ENCODE results near the gene CADM1. TPM values are rescaled to one million over a fixed set of nuclear protein-coding genes. Genes with fewer than 3 reads are reported as not detected.
A peak's percentile ranks its signal among the peaks of the same experiment; 100 is the strongest.

Gene CADM1
- total and polyA plus RNA-seq, 2 donors, result 7.6 to 26.3 TPM

DNA sequence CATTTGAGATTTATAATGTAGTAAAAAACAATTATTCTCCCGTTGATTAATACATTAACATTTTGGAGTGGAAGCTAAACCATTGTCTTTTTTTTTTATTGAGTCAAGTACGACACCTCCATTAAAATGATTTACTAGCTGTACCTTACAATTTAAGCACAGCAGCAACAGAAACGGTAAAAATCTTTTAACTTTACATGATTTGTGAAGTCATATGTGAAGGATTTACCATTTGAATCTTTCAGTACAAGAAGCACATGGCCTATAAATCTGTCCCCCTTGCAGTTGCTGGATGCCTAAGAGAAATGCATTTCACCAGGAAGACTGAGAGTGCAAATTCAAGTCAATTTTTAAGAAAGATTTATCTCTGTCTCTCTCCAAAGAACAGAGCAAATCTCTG, 324.6 kb downstream of the CADM1 start:
- Histone ChIP-seq H3K36me3 (ENCODE audit: control insufficient read depth in 2 of 2, insufficient read depth in 2 of 2, low read length in 1 of 2) (no peaks in the 10 kb centered on the region), H3K4me3 (ENCODE audit: low read length in 2 of 2) (no peak overlapping the region), H3K4me1 (ENCODE audit: control insufficient read depth in 2 of 2, insufficient read depth in 2 of 2, low read length in 2 of 2) (no peaks in the 10 kb centered on the region), H3K27ac (ENCODE audit: low read depth in 1 of 2, low read length in 1 of 2) (no peak overlapping the region), H3K27me3 (ENCODE audit: control insufficient read depth in 2 of 2, insufficient read depth in 1 of 2, low read length in 1 of 2) (no peaks in the 10 kb centered on the region), H3K9me3 (ENCODE audit: control insufficient read depth in 2 of 2, insufficient read depth in 1 of 2, low read length in 1 of 2) (no peaks in the 10 kb centered on the region)
- 80% methylated on average over 3 of the region's 3 CpGs for WGBS
- no peak for DNase-seq (ENCODE audit: low read depth in 6 of 9, low spot score in 9 of 9)

DNA sequence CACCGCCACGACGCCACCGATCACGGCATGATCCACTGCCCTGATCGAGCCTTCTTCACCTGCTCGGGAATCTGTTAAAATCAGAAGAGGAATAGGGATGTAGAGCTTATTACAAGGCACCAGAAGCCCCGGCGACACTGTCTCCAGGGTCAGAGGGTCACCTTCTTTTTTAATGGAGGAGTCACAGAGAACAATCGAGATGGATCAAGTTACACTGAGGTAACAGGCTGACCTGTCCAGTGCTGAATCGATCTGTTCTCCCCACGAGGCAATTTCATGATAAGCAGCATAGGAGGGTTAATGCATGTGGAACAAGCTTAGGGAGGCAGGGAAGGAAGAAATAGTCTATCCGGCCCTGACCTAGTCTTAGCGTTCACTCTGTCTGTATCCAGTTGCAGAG, 325.5 kb downstream of the CADM1 start:
- Histone ChIP-seq H3K9me3 (ENCODE audit: control insufficient read depth in 2 of 2, insufficient read depth in 1 of 2, low read length in 1 of 2) (no peaks in the 10 kb centered on the region), H3K4me3 (ENCODE audit: low read length in 2 of 2) (no peak overlapping the region), H3K27ac (ENCODE audit: low read depth in 1 of 2, low read length in 1 of 2) (no peak overlapping the region), H3K36me3 (ENCODE audit: control insufficient read depth in 2 of 2, insufficient read depth in 2 of 2, low read length in 1 of 2) (no peaks in the 10 kb centered on the region), H3K27me3 (ENCODE audit: control insufficient read depth in 2 of 2, insufficient read depth in 1 of 2, low read length in 1 of 2) (no peaks in the 10 kb centered on the region), H3K4me1 (ENCODE audit: control insufficient read depth in 2 of 2, insufficient read depth in 2 of 2, low read length in 2 of 2) (no peaks in the 10 kb centered on the region)
- no peak for DNase-seq (ENCODE audit: low read depth in 6 of 9, low spot score in 9 of 9)
- 90% methylated on average over 14 of the region's 14 CpGs for WGBS

DNA sequence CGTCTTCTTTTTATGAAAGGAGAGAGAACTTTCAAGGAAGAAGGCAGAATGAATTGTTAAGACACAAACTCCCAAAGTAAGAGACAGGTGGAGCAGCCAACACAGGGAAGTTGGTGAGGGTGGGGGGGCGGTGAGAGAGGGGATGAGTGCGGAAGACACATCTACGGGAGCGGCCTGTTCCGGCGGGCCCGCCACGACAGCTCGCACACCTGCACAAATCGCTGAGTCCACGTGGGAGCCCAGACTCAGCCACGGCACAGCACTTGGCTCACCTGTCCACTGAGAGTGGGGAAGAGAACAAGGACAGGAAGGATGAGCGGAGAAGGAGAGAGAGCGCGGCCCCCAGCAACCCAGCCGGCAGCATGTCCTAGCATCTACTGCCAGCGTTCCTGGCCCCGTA, 331.1 kb downstream of the CADM1 start:
- H3K4me1 ChIP-seq (ENCODE audit: control insufficient read depth in 2 of 2, insufficient read depth in 2 of 2, low read length in 2 of 2), result no peaks in the 10 kb centered on the region
- H3K27me3 ChIP-seq (ENCODE audit: control insufficient read depth in 2 of 2, insufficient read depth in 1 of 2, low read length in 1 of 2), result no peaks in the 10 kb centered on the region
- H3K9me3 ChIP-seq (ENCODE audit: control insufficient read depth in 2 of 2, insufficient read depth in 1 of 2, low read length in 1 of 2), result no peaks in the 10 kb centered on the region
- 92% methylated on average over 19 of the region's 19 CpGs for WGBS
- no peak for DNase-seq (ENCODE audit: low read depth in 6 of 9, low spot score in 9 of 9)
- no peak overlapping the region for H3K27ac ChIP-seq (ENCODE audit: low read depth in 1 of 2, low read length in 1 of 2)
- H3K36me3 ChIP-seq (ENCODE audit: control insufficient read depth in 2 of 2, insufficient read depth in 2 of 2, low read length in 1 of 2), result no peaks in the 10 kb centered on the region
- no peak overlapping the region for H3K4me3 ChIP-seq (ENCODE audit: low read length in 2 of 2)

DNA sequence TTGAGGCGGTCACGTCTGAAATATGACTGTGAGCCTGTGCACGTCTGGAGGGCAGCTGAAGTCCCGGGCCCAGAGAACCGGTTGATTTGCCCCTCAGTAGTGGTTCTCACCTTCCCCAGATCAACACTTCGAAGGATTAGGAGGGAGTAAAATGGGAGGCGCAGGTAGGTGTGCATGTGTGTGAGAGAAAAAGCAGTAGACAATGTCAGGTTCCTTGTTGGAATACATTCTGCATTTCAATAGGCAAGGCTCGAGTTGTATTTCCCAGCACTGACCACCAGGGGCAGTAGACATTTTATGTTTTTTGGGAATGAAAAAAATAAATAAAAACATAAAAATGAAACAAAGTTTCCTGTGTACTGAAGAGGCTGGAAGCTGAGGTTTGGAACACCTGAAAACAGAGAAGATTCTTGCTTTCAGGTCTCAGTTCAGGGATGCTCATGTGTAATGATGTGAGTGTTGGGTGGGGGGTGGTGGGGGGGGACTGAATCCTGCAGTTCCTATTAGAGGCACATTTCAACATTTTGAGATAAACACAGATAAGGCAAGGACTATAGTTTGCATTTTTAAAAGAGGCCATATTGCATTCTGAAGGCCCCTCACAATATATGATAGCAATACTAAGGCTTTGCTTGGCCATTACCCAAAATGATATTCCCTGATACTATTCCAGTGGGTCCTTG, 333.9 kb downstream of the CADM1 start:
- Histone ChIP-seq H3K4me1 (ENCODE audit: control insufficient read depth in 2 of 2, insufficient read depth in 2 of 2, low read length in 2 of 2) (no peaks in the 10 kb centered on the region), H3K4me3 (ENCODE audit: low read length in 2 of 2) (no peak overlapping the region), H3K27ac (ENCODE audit: low read depth in 1 of 2, low read length in 1 of 2) (no peak overlapping the region), H3K27me3 (ENCODE audit: control insufficient read depth in 2 of 2, insufficient read depth in 1 of 2, low read length in 1 of 2) (no peaks in the 10 kb centered on the region), H3K36me3 (ENCODE audit: control insufficient read depth in 2 of 2, insufficient read depth in 2 of 2, low read length in 1 of 2) (no peaks in the 10 kb centered on the region), H3K9me3 (ENCODE audit: control insufficient read depth in 2 of 2, insufficient read depth in 1 of 2, low read length in 1 of 2) (no peaks in the 10 kb centered on the region)
- WGBS, result 65% methylated on average over 8 of the region's 8 CpGs
- DNase-seq (ENCODE audit: low read depth in 6 of 9, low spot score in 9 of 9), result peak in 3 of 9 donors; percentile 4 to 21 (median 13)

DNA sequence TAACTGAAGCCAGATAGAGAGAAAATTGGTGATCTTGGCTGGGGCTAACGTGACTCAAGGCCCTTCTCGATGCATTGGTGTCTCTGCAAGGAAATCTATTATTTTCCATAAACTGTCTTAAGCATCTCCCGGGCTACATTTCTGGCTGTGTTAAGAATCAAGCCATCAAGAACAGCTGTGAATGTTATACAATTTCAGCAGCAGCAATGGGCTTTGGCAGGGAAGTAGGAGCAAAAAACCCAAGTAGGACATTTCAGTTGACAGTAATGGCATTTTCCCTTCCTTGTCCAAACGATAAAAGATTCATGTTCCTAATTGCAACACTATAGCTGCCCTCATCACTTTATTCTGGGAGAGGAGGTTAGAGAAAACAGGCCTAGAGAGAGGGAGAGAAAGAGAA, 335.0 kb downstream of the CADM1 start:
- 88% methylated on average over 4 of the region's 4 CpGs for WGBS
- no peak for DNase-seq (ENCODE audit: low read depth in 6 of 9, low spot score in 9 of 9)

DNA sequence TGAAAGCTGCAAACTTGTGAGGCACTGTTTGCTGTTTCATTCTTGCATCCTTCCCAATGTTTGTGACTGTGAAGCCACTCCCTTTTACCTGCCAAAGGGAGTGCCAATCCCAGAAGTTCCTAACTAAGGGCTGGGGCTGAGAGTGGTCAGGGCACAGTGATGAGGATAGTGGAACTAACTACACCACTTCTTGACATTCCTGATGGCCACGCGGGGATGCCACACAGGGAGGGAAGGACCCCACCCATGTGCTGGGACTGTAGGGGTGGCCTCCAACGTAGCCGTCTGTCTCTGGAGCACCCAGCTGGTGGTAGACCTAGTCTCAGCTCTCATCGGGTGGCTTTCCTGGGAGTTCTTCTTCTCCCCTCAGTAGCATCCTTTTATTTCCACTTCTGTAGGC, 335.5 kb downstream of the CADM1 start:
- 72% methylated on average over 5 of the region's 5 CpGs for WGBS
- Histone ChIP-seq H3K36me3 (ENCODE audit: control insufficient read depth in 2 of 2, insufficient read depth in 2 of 2, low read length in 1 of 2) (no peaks in the 10 kb centered on the region), H3K4me3 (ENCODE audit: low read length in 2 of 2) (no peak overlapping the region), H3K27ac (ENCODE audit: low read depth in 1 of 2, low read length in 1 of 2) (no peak overlapping the region), H3K27me3 (ENCODE audit: control insufficient read depth in 2 of 2, insufficient read depth in 1 of 2, low read length in 1 of 2) (peaks cover 0 to 2% of the 10 kb centered on the region in 2 donors), H3K4me1 (ENCODE audit: control insufficient read depth in 2 of 2, insufficient read depth in 2 of 2, low read length in 2 of 2) (no peaks in the 10 kb centered on the region), H3K9me3 (ENCODE audit: control insufficient read depth in 2 of 2, insufficient read depth in 1 of 2, low read length in 1 of 2) (no peaks in the 10 kb centered on the region)
- DNase-seq (ENCODE audit: low read depth in 6 of 9, low spot score in 9 of 9), result no peak

More for the DNA sequence above, 335.0 kb downstream of the CADM1 start:
- H3K27me3 ChIP-seq (ENCODE audit: control insufficient read depth in 2 of 2, insufficient read depth in 1 of 2, low read length in 1 of 2), result peaks cover 0 to 2% of the 10 kb centered on the region in 2 donors
- H3K27ac ChIP-seq (ENCODE audit: low read depth in 1 of 2, low read length in 1 of 2), result no peak overlapping the region
- H3K36me3 ChIP-seq (ENCODE audit: control insufficient read depth in 2 of 2, insufficient read depth in 2 of 2, low read length in 1 of 2), result no peaks in the 10 kb centered on the region
- H3K9me3 ChIP-seq (ENCODE audit: control insufficient read depth in 2 of 2, insufficient read depth in 1 of 2, low read length in 1 of 2), result no peaks in the 10 kb centered on the region
- no peak overlapping the region for H3K4me3 ChIP-seq (ENCODE audit: low read length in 2 of 2)
- H3K4me1 ChIP-seq (ENCODE audit: control insufficient read depth in 2 of 2, insufficient read depth in 2 of 2, low read length in 2 of 2), result no peaks in the 10 kb centered on the region

DNA sequence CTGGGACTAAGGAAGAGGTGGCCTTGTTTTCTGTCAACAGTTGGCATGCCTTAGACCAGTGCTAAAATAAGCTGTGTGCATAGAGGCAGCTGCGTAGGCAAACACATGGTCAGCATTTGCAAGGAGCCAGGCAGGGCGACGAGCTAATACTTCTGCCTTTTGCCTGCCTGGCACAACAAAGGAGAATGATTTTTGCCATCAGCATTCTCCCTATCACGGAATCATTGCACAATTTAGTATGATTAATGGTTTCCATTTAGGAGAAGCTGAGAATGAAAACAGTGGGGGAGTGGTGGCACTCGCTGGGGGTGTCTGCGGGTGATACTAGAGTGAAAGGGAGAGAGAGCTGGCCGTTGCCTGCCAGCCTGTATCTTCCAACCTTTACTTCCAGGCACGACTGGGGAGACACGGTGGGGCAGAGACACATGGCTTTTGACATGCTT, 336.0 kb downstream of the CADM1 start:
- H3K9me3 ChIP-seq (ENCODE audit: control insufficient read depth in 2 of 2, insufficient read depth in 1 of 2, low read length in 1 of 2), result no peaks in the 10 kb centered on the region
- H3K27ac ChIP-seq (ENCODE audit: low read depth in 1 of 2, low read length in 1 of 2), result no peak overlapping the region
- no peak for DNase-seq (ENCODE audit: low read depth in 6 of 9, low spot score in 9 of 9)
- H3K4me1 ChIP-seq (ENCODE audit: control insufficient read depth in 2 of 2, insufficient read depth in 2 of 2, low read length in 2 of 2), result no peaks in the 10 kb centered on the region
- 71% methylated on average over 9 of the region's 9 CpGs for WGBS
- H3K36me3 ChIP-seq (ENCODE audit: control insufficient read depth in 2 of 2, insufficient read depth in 2 of 2, low read length in 1 of 2), result no peaks in the 10 kb centered on the region
- H3K27me3 ChIP-seq (ENCODE audit: control insufficient read depth in 2 of 2, insufficient read depth in 1 of 2, low read length in 1 of 2), result peaks cover 0 to 2% of the 10 kb centered on the region in 2 donors
- no peak overlapping the region for H3K4me3 ChIP-seq (ENCODE audit: low read length in 2 of 2)

DNA sequence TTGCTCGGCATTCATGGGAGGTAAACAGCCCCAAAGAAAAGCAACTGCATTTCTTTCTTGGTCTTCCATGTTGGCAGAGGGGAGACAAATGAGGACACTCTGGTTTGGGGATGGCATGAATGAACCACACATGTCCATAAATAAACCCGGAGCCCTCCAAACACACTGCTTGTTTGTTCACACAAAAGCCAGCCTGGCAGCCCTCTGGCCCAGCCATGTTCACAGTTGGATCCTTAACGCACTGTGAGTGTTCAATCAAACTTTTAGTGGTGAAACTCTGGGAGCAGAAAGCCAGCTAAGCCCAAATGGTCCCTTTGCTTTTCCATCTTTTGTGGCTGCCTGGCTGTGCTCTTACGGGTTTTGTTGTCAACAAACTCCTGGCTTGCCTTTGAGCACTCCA, 336.8 kb downstream of the CADM1 start:
- Histone ChIP-seq H3K9me3 (ENCODE audit: control insufficient read depth in 2 of 2, insufficient read depth in 1 of 2, low read length in 1 of 2) (no peaks in the 10 kb centered on the region), H3K27me3 (ENCODE audit: control insufficient read depth in 2 of 2, insufficient read depth in 1 of 2, low read length in 1 of 2) (peaks cover 0 to 2% of the 10 kb centered on the region in 2 donors)
- WGBS, result 92% methylated on average over 4 of the region's 4 CpGs

DNA sequence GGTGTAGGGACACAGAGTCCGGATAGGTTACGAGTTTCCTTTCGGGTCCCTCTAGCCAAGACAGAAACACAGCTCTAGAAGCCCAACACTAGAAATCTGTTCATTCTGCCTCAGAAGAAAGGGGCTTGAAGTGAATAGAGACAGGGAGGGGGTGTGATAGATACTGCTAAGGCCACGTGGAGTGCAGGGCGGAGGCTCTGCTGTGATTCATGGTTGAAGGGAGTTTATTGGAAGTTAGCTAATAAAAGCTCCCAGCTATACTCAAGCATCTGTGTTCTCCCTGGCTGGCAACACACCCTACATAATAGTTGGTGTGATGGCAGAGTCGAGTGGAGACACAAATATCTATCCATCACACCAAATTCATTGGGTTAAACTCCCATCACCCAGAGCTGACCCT, 337.4 kb downstream of the CADM1 start:
- WGBS, result 77% methylated on average over 6 of the region's 6 CpGs
- Histone ChIP-seq H3K9me3 (ENCODE audit: control insufficient read depth in 2 of 2, insufficient read depth in 1 of 2, low read length in 1 of 2) (no peaks in the 10 kb centered on the region), H3K27ac (ENCODE audit: low read depth in 1 of 2, low read length in 1 of 2) (no peak overlapping the region), H3K4me1 (ENCODE audit: control insufficient read depth in 2 of 2, insufficient read depth in 2 of 2, low read length in 2 of 2) (no peaks in the 10 kb centered on the region), H3K36me3 (ENCODE audit: control insufficient read depth in 2 of 2, insufficient read depth in 2 of 2, low read length in 1 of 2) (no peaks in the 10 kb centered on the region), H3K27me3 (ENCODE audit: control insufficient read depth in 2 of 2, insufficient read depth in 1 of 2, low read length in 1 of 2) (peaks cover 0 to 2% of the 10 kb centered on the region in 2 donors), H3K4me3 (ENCODE audit: low read length in 2 of 2) (no peak overlapping the region)
- DNase-seq (ENCODE audit: low read depth in 6 of 9, low spot score in 9 of 9), result no peak

More for the DNA sequence above, 336.8 kb downstream of the CADM1 start:
- Histone ChIP-seq H3K36me3 (ENCODE audit: control insufficient read depth in 2 of 2, insufficient read depth in 2 of 2, low read length in 1 of 2) (no peaks in the 10 kb centered on the region), H3K4me3 (ENCODE audit: low read length in 2 of 2) (no peak overlapping the region), H3K4me1 (ENCODE audit: control insufficient read depth in 2 of 2, insufficient read depth in 2 of 2, low read length in 2 of 2) (no peaks in the 10 kb centered on the region), H3K27ac (ENCODE audit: low read depth in 1 of 2, low read length in 1 of 2) (no peak overlapping the region)
- no peak for DNase-seq (ENCODE audit: low read depth in 6 of 9, low spot score in 9 of 9)
